ENCODE measurements around the gene LRRC45.
"Not testable (repeated sequence)": the region's sequence is repeated elsewhere in the genome, so short reads cannot be mapped to it uniquely, and the experiment has no call there.

The LRRC45 gene

DNA sequence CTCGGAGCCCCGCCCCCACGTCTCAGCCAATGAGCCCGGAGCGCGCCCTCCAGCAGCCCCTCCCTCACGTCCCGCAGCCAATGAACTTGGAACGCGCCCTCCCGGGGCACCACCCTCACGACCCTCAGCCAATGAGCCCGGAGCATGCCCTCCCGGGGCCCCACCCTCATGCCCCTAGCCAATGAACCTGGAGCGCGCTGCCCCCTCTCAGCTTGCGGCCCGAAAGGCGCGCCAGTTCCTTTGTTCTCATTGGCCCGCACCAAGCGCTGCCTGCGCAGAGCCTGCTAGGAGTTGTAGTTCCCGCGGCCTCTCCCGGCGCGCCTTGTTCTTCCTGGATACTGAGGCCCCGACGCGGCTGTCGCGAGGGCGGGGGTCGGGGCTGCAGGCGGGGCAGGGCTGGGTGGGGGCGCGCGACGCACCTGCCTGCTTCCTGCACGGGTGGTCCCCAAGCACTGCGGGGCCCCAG is at the start of gene LRRC45:
Gene LRRC45, plus strand, starts transcription at position 325 of the 466 bp plus-strand sequence. CDS start 339 bp downstream, outside the sequence.
- Histone ChIP-seq H3K4me3 (ENCODE audit: low read length) (peak within 1 kb of the TSS; percentile 90), H3K27ac (ENCODE audit: low read length) (peak within 1 kb of the TSS; percentile 28), H3K9ac (ENCODE audit: low read depth, low read length) (peak within 1 kb of the TSS; percentile 90)

DNA sequence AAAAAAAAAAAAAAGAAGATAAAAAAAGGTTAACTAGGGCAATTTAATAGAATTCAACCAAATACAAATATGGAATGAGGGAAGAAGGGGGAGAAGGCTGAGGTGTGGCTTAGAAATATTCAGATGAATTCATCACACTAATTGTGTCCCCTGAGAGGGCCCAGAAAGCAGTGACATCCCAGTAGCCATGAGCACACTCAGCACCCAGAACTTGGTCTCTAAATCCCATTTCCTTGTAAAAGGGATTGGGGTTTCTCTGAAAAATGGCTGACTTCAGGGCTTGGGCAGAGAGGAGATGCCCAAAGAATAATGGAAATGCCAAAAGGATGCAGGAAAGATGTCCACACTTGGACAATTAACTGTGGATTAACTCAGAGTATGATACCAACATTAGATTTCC is 49.7 kb upstream of the LRRC45 start:
- H3K9ac ChIP-seq (ENCODE audit: low read depth, low read length): no peak overlapping the region
- no peak overlapping the region for H3K4me3 ChIP-seq (ENCODE audit: low read length)
- H3K27me3 ChIP-seq (ENCODE audit: insufficient read depth, low read length): peaks cover 42% of the 10 kb centered on the region
- H3K36me3 ChIP-seq (ENCODE audit: insufficient read depth, low read depth, low read length): no peaks in the 10 kb centered on the region
- peaks cover 3% of the 10 kb centered on the region for H3K9me3 ChIP-seq (ENCODE audit: insufficient read depth, low read depth, low read length)
- H3K4me1 ChIP-seq (ENCODE audit: insufficient read depth, low read length): no peaks in the 10 kb centered on the region
- no peak overlapping the region for H3K27ac ChIP-seq (ENCODE audit: low read length)

More for the DNA sequence above, at the start of gene LRRC45:
- H3K36me3 ChIP-seq (ENCODE audit: insufficient read depth, low read depth, low read length): peaks cover 5% of the 10 kb centered on the region; the same call in 1 of the 2 replicates
- no peaks in the 10 kb centered on the region for H3K27me3 ChIP-seq (ENCODE audit: insufficient read depth, low read length)
- no peaks in the 10 kb centered on the region for H3K9me3 ChIP-seq (ENCODE audit: insufficient read depth, low read depth, low read length)
- peaks cover 3% of the 10 kb centered on the region; the same call in 1 of the 2 replicates for H3K4me1 ChIP-seq (ENCODE audit: insufficient read depth, low read length)

DNA sequence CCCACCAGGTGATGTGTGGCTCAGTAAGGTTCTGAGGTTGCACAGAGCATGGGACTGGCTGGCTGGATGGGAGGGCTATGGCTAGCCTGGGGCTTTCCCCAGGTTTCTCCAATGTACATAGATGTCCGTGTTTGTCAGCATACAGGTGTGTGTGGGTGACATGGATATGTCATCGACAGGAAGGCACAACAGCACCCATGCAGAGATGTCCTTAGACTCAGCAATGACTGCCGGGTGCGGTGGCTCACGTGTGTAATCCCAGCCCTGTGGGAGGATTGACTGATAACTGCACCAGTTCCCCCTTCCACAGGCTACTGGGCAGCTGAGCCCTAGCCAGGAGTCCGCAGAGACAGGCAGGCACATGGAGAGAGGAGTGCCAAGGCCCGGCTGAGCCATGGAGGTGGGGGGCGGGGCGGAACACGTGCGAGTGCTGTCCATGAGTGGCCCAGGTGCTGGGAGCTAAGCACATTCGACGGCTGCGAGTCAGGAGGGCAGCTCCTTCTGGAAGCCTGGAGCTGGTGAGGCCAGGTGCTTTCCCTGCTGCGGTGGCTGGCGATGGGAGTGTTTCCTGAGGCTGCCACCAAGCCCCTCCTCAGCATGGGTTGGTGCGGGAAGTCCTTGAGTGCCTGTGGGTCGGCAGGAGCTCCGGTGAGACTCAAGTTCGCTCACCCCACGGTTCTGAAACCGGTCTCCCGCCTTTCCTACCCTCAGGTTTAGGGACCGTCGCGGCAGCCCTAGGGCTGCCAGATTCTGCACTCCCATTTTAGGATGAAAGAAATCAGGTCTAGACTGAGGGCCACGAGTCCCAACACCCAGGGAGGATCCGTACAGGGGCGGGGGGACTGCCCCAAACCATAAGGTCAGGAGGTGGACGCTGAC is 46.5 kb upstream of the LRRC45 start:
- Histone ChIP-seq H3K4me1 (ENCODE audit: insufficient read depth, low read length) (no peaks in the 10 kb centered on the region), H3K27me3 (ENCODE audit: insufficient read depth, low read length) (peaks cover 29% of the 10 kb centered on the region), H3K4me3 (ENCODE audit: low read length) (peak overlapping the region; percentile 87), H3K36me3 (ENCODE audit: insufficient read depth, low read depth, low read length) (peaks cover 17% of the 10 kb centered on the region), H3K27ac (ENCODE audit: low read length) (no peak overlapping the region), H3K9me3 (ENCODE audit: insufficient read depth, low read depth, low read length) (peaks cover 3% of the 10 kb centered on the region), H3K9ac (ENCODE audit: low read depth, low read length) (peak overlapping the region; percentile 87)

DNA sequence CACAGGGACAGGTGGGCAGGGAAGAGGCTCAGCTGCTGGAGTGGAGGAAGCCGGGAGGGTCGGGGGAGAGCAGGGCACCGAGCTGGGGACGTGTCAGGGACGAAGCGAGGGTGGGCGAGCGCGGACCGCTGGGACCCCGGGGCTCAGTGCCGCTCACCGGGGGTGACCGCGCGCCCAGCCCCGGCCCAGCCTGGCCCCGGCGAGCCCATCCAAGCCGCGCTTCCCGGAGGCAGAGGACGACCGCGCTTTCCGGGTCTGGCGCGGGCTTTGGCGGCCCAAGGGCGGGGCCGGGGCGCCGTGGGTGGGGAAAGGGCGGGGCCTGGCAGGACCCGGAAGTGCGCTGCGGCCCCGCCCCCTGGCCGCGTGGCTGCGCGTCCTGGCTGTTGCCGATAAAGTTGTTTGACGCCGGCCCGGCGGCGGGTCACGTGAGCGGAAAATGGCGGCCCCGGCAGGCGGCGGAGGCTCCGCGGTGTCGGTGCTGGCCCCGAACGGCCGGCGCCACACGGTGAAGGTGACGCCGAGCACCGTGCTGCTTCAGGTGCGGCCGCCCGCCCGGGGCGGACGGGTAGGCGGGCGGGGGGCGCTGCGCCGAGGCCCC is 45.8 kb upstream of the LRRC45 start, which contains the start of gene ASPSCR1:
Gene ASPSCR1, plus strand, starts transcription at position 419 of the 598 bp plus-strand sequence. Its CDS starts 18 bp downstream, at position 437.
- H3K36me3 ChIP-seq (ENCODE audit: insufficient read depth, low read depth, low read length): peaks cover 17% of the 10 kb centered on the region
- H3K9ac ChIP-seq (ENCODE audit: low read depth, low read length): peak within 1 kb of the TSS; percentile 87
- H3K9me3 ChIP-seq (ENCODE audit: insufficient read depth, low read depth, low read length): peaks cover 3% of the 10 kb centered on the region
- H3K27ac ChIP-seq (ENCODE audit: low read length): no peak within 1 kb of the TSS
- no peaks in the 10 kb centered on the region for H3K4me1 ChIP-seq (ENCODE audit: insufficient read depth, low read length)
- peak within 1 kb of the TSS; percentile 87 for H3K4me3 ChIP-seq (ENCODE audit: low read length)
- H3K27me3 ChIP-seq (ENCODE audit: insufficient read depth, low read length): peaks cover 29% of the 10 kb centered on the region

DNA sequence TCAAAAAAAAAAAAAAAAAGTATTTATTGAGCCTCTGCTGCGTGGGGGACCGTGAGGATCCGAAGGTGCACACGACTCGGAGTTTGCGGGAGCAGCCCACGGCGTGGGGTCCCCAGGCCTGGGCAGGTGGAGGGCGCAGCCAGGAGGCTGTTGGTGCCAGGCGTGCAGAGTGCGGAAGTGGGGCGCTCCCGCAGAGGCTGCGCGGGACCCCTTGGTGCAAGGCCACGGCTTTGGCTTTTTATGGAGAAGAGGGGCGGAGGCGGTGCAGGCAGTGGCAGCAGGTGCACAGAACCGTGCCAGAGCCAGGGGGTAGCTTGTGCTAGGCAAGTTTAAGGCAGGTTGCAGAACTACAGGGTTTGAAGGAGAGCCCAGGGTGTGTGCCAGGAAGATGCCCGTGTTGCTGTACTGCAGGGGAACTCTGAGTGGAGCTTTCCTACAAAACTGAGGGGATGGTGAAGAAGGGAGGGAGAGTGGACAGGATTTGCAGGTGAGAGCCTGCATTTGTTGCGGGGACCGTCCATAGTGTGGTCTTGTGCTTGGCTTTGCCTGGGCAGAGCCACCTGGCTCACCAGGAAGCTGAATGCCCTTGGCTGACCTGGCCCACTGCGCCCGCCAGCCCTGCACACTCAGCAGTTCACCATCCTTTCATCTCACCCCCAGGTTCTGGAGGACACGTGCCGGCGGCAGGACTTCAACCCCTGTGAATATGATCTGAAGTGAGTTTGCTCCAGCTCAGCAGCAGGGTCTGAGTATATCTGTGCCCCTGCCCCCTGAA is 44.4 kb upstream of the LRRC45 start:
- Histone ChIP-seq H3K27ac (ENCODE audit: low read length) (no peak overlapping the region), H3K4me3 (ENCODE audit: low read length) (peak overlapping the region; percentile 87; the same call in 1 of the 2 replicates), H3K9me3 (ENCODE audit: insufficient read depth, low read depth, low read length) (no peaks in the 10 kb centered on the region; the same call in 1 of the 2 replicates), H3K4me1 (ENCODE audit: insufficient read depth, low read length) (no peaks in the 10 kb centered on the region), H3K36me3 (ENCODE audit: insufficient read depth, low read depth, low read length) (peaks cover 17% of the 10 kb centered on the region), H3K27me3 (ENCODE audit: insufficient read depth, low read length) (peaks cover 29% of the 10 kb centered on the region), H3K9ac (ENCODE audit: low read depth, low read length) (peak overlapping the region; percentile 87; the same call in 1 of the 2 replicates)

DNA sequence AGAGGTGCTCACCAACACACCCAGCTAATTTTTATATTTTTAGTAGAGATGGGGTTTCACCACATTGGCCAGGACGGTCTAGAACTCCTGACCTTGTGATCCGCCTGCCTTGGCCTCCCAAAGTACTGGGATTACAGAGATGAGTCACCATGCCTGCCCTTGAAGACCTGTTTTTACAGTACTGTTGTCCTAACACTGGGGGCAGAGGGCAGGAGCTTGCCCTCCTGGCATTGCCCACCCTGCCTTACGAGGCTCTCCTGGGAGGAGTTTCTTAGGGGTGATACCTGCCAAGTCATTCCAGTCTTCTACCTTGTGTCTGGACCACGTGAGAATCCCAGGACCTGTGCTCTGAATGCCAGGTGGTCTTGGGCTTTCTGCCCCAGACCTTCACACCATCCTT is 43.0 kb upstream of the LRRC45 start:
- no peak overlapping the region for H3K4me3 ChIP-seq (ENCODE audit: low read length)
- H3K36me3 ChIP-seq (ENCODE audit: insufficient read depth, low read depth, low read length): peaks cover 31% of the 10 kb centered on the region
- no peaks in the 10 kb centered on the region for H3K4me1 ChIP-seq (ENCODE audit: insufficient read depth, low read length)
- H3K9me3 ChIP-seq (ENCODE audit: insufficient read depth, low read depth, low read length): no peaks in the 10 kb centered on the region
- H3K27me3 ChIP-seq (ENCODE audit: insufficient read depth, low read length): peaks cover 20% of the 10 kb centered on the region
- no peak overlapping the region for H3K27ac ChIP-seq (ENCODE audit: low read length)
- no peak overlapping the region for H3K9ac ChIP-seq (ENCODE audit: low read depth, low read length)

DNA sequence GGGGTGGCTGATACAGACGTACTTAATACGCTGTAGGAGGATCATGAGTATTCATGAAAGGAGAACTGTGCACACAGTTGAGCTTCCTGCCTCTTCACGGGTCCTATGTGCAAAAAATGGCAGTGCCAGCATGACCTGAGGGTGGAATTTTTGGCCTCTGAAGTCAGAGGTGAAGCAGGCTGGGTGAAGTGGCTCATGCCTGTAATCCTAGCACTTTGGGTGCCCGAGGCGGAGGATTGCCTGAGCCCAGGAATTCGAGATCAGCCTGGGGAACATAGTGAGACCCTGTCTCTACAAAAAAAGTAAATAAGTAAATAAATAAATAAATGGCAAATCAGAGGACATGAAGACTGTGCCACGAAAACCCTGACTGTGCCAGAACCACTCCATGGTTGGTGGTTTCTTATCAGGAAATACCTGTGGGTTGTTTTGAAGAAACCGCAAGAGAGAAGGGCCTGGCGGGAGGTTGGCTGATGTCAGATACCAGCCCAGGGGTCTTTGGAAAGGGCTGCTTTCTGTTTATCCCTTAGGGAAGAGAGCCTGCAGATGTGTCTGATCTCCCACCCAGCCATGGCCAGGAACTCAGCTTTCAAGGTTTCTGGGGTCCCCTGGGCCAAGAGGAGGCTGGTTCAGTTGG is 42.3 kb upstream of the LRRC45 start:
- Histone ChIP-seq H3K9me3 (ENCODE audit: insufficient read depth, low read depth, low read length) (no peaks in the 10 kb centered on the region), H3K4me1 (ENCODE audit: insufficient read depth, low read length) (no peaks in the 10 kb centered on the region), H3K27ac (ENCODE audit: low read length) (no peak overlapping the region), H3K9ac (ENCODE audit: low read depth, low read length) (no peak overlapping the region), H3K27me3 (ENCODE audit: insufficient read depth, low read length) (peaks cover 13% of the 10 kb centered on the region), H3K36me3 (ENCODE audit: insufficient read depth, low read depth, low read length) (peaks cover 38% of the 10 kb centered on the region), H3K4me3 (ENCODE audit: low read length) (no peak overlapping the region)

DNA sequence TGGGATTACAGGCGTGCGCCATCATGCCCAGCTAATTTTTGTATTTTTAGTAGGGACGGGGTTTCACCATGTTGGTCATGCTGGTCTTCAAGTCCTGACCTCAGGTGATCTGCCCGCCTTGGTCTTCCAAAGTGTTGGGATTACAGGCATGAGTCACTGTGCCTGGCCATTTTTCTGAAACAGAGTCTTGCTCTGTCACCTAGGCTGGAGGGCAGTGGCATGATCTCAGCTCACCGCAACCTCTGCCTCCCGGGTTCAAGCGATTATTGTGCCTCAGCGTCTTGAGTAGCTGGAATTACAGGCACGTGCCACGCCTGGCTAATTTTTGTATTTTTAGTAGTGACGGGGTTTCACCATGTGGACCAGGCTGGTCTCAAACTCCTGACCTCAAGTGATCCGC is 41.6 kb upstream of the LRRC45 start:
- H3K36me3 ChIP-seq (ENCODE audit: insufficient read depth, low read depth, low read length): peaks cover 45% of the 10 kb centered on the region
- not testable (repeated sequence) for H3K9ac ChIP-seq (ENCODE audit: low read depth, low read length); H3K27me3 ChIP-seq (ENCODE audit: insufficient read depth, low read length); H3K27ac ChIP-seq (ENCODE audit: low read length); H3K4me1 ChIP-seq (ENCODE audit: insufficient read depth, low read length); H3K9me3 ChIP-seq (ENCODE audit: insufficient read depth, low read depth, low read length); H3K4me3 ChIP-seq (ENCODE audit: low read length)

DNA sequence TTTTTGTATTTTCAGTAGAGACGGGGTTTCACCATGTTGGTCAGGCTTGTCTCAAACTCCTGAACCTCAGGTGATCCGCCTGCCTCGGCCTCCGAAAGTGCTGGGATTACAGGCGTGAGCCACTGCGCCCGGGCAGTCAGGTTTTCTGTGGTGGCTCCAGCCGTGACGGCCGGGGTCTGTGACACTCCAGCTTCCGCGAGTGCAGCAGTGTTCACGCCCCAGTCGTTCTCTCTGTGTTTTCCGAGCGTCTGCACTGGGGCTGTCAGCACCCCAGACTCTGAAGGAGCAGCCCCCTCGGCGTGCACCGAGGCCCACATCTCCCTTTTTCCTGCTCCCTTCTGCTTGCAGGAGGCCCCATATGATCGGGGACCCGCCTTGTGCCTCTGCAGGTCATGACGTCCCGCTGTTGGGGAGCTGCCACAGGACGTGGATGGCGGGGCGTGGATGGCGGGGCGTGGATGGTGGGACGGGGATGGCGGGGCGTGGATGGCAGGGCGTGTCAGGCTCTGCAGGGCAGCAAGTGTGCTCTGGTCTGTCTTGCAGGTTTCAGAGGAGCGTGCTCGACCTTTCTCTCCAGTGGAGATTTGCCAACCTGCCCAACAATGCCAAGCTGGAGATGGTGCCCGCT is 40.0 kb upstream of the LRRC45 start:
- H3K36me3 ChIP-seq (ENCODE audit: insufficient read depth, low read depth, low read length): peaks cover 49% of the 10 kb centered on the region
- no peaks in the 10 kb centered on the region for H3K4me1 ChIP-seq (ENCODE audit: insufficient read depth, low read length)
- H3K9ac ChIP-seq (ENCODE audit: low read depth, low read length): no peak overlapping the region
- H3K27ac ChIP-seq (ENCODE audit: low read length): no peak overlapping the region
- no peaks in the 10 kb centered on the region for H3K9me3 ChIP-seq (ENCODE audit: insufficient read depth, low read depth, low read length)
- no peak overlapping the region for H3K4me3 ChIP-seq (ENCODE audit: low read length)
- no peaks in the 10 kb centered on the region for H3K27me3 ChIP-seq (ENCODE audit: insufficient read depth, low read length)

DNA sequence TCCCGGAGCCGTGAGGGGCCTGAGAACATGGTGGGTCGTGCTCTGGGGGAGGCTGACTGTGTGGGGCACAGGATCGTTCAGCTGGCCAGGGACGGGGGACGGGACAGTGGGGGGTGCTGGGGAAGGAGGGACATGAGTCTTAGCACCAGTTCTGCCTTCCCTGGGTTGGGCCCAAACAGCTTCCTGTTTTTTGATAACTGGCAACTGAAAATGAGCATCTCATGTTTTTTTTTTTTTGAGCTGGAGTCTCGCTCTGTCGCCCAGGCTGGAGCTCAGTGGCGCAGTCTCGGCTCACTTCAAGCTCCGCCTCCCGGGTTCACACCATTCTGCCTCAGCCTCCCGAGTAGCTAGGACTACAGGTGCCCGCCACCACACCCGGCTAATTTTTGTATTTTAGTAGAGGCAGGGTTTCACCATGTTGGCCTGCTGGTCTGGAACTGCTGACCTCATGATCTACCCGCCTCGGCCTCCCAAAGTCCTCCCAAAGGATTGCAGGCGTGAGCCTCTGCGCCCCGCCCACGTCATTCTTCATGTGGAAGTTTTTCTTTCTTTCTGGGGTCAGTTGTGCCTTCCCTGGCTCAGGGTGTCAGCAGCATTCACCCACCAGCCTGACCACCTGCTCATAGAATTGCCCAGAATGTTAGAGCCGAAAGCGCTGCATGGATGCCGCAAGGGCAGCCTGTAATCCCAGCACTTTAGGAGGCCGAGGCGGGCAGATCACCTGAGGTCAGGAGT is 39.3 kb upstream of the LRRC45 start:
- H3K27ac ChIP-seq (ENCODE audit: low read length): no peak overlapping the region
- H3K27me3 ChIP-seq (ENCODE audit: insufficient read depth, low read length): no peaks in the 10 kb centered on the region
- H3K4me1 ChIP-seq (ENCODE audit: insufficient read depth, low read length): no peaks in the 10 kb centered on the region
- H3K4me3 ChIP-seq (ENCODE audit: low read length): no peak overlapping the region
- H3K9me3 ChIP-seq (ENCODE audit: insufficient read depth, low read depth, low read length): no peaks in the 10 kb centered on the region
- H3K36me3 ChIP-seq (ENCODE audit: insufficient read depth, low read depth, low read length): peaks cover 49% of the 10 kb centered on the region
- no peak overlapping the region for H3K9ac ChIP-seq (ENCODE audit: low read depth, low read length)
